HepG2 (cell line): ENCODE results near the gene NLRP6.

Experiments
- ATF5 ChIP-seq: sonication (generic); formaldehyde crosslinking; IDR thresholded peaks from 2 replicates; pipeline ENCODE4 v1.4.0; 2020; ENCODE audit warnings: mild to moderate bottlenecking, low read depth, missing genetic modification reagents
- HDAC1 ChIP-seq: sonication (generic); formaldehyde crosslinking; IDR thresholded peaks from 2 replicates; pipeline ENCODE4 v1.5.1; 2020; ENCODE audit warnings: mild to moderate bottlenecking, missing genetic modification reagents
- MAX ChIP-seq: IDR thresholded peaks from 2 replicates; pipeline ENCODE4 v1.6.1; 2012; ENCODE audit warnings: inconsistent platforms
- MYC ChIP-seq: sonication (generic); formaldehyde crosslinking; IDR thresholded peaks from 2 replicates; pipeline ENCODE4 v1.9.0; 2021; ENCODE audit warnings: missing genetic modification reagents, borderline replicate concordance
- NR2C2 ChIP-seq: sonication (generic); formaldehyde crosslinking; IDR thresholded peaks from 2 replicates; pipeline ENCODE4 v1.4.0; 2020; ENCODE audit warnings: missing genetic modification reagents, mild to moderate bottlenecking, moderate library complexity, borderline replicate concordance
- POLR2A ChIP-seq, 2 experiments: IDR thresholded peaks; 2 replicates each; pipeline ENCODE4 v1.6.1; 2011; ENCODE audit warnings: low read depth in 2 of 2, low read length in 2 of 2, mild to moderate bottlenecking in 1 of 2, moderate library complexity in 1 of 2; ENCODE audit not compliant: insufficient read depth in 1 of 2
- POLR2AphosphoS5 ChIP-seq: IDR thresholded peaks from 2 replicates; pipeline ENCODE4 v1.6.1; 2012; ENCODE audit warnings: low read depth, low read length
- RAD21 ChIP-seq: fragments of 450-650 bp; formaldehyde crosslinking; IDR thresholded peaks from 2 replicates; pipeline ENCODE4 v1.5.0; 2020; ENCODE audit warnings: mild to moderate bottlenecking
- RFX5 ChIP-seq: IDR thresholded peaks from 2 replicates; pipeline ENCODE4 v1.6.1; 2011; ENCODE audit warnings: low read depth, low read length, improper control_type of control experiment
- SMAD3 ChIP-seq: sonication (generic); formaldehyde crosslinking; IDR thresholded peaks from 2 replicates; pipeline ENCODE4 v1.4.0; 2020; ENCODE audit warnings: missing genetic modification reagents
- ZNF263 ChIP-seq: sonication (generic); formaldehyde crosslinking; IDR thresholded peaks from 2 replicates; pipeline ENCODE4 v1.4.0; 2020; ENCODE audit warnings: missing genetic modification reagents
- ZNF674 ChIP-seq: sonication (generic); formaldehyde crosslinking; IDR thresholded peaks from 2 replicates; pipeline ENCODE4 v1.5.0; 2020; ENCODE audit warnings: low read depth, mild to moderate bottlenecking, missing genetic modification reagents

- TF ChIP-seq NR2C2 (CRISPR knock-in tag), result no peak
- TF ChIP-seq RAD21, result no peak
- TF ChIP-seq SMAD3 (CRISPR knock-in tag), result no peak
- TF ChIP-seq MYC (CRISPR knock-in tag), result no peak
- TF ChIP-seq RFX5, result no peak
- no peak for TF ChIP-seq ATF5 (CRISPR knock-in tag)
- TF ChIP-seq POLR2AphosphoS5, result no peak
- TF ChIP-seq POLR2A (IDR thresholded peaks at IDR 0.05; ENCODE audit: insufficient read depth in 1 of 2, low read depth in 2 of 2, low read length in 2 of 2), result no peak
- TF ChIP-seq ZNF674 (CRISPR knock-in tag), result no peak
- TF ChIP-seq ZNF263 (CRISPR knock-in tag), result no peak
- no peak for TF ChIP-seq MAX
- TF ChIP-seq HDAC1 (CRISPR knock-in tag), result no peak
Measured at GRCh38 chr11:282171-282570, 4.0 kb downstream of the NLRP6 start.
